OCI-M2 (cell line): ENCODE measurements around the gene ZPR1.
"Not testable (repeated sequence)": the region's sequence is repeated elsewhere in the genome, so short reads cannot be mapped to it uniquely, and the experiment has no call there.

Experiments used
- DNase-seq: peaks from one replicate; lab custom pipeline; 2025; ENCODE audit not compliant: unreplicated experiment; lab: John Stamatoyannopoulos, UW

ZPR1 gene

DNA sequence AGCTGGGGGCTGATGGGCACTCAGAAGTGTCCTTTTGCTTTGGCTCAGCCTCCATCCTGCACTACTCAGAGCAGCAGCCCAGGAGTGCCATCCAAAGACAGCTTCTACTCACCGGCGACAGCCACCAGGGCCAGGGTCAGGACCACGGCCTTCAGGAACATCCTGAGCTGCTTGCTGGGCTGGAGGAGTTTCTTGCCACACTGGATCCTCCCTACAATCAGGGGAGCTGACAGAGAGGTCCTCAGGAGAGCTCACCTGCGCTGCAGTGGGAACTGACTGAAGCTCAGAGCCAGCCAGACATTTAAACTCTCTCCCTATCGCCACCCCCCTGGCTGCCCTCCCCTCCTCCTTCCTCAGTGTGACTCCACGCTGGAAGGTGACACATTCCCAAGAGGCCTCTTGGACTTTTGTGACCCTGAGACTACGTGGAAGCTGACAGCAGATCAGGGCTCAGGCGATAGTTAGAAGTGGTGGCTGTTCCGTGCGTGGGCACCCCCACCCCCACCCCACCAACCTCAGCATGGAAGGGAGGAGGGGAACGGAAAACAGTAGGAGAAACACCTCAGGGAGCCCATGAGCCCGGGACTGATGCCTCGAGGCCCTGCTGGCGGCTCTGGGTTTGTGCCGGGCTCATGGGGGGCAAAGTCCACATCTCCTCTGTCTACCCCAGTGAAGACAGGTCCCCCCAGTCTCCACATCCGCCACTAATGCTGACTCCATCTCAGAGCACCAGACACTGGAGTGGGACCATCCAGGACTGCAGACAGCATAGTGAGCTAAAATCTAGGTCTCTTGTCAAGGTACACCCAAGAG lies 35.4 kb upstream of the ZPR1 start, which contains the start of gene APOA4:
TSS of gene APOA4 (minus strand) at position 274 of the 813 bp plus-strand sequence. CDS start at position 161, 113 bp downstream.
- DNase-seq = no peak

DNA sequence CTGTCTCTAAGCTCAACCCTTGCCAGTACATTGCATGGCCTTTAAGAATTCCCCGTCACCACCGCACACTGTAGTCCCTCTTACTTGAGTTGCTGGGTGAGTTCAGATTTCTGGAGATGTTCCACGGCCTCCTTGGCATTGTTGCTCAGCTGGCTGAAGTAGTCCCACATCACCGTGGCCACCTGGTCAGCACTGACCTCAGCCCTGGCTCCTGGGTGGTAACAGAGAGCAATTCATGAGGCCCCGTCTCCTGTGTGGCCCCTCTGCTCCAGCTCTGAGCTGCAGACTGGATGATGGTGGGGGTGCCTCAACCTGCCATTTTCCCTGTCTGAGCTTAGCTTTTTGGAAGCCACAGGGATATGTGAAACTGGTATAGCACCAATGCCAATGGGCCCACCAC lies 34.8 kb upstream of the ZPR1 start:
- DNase-seq = no peak

DNA sequence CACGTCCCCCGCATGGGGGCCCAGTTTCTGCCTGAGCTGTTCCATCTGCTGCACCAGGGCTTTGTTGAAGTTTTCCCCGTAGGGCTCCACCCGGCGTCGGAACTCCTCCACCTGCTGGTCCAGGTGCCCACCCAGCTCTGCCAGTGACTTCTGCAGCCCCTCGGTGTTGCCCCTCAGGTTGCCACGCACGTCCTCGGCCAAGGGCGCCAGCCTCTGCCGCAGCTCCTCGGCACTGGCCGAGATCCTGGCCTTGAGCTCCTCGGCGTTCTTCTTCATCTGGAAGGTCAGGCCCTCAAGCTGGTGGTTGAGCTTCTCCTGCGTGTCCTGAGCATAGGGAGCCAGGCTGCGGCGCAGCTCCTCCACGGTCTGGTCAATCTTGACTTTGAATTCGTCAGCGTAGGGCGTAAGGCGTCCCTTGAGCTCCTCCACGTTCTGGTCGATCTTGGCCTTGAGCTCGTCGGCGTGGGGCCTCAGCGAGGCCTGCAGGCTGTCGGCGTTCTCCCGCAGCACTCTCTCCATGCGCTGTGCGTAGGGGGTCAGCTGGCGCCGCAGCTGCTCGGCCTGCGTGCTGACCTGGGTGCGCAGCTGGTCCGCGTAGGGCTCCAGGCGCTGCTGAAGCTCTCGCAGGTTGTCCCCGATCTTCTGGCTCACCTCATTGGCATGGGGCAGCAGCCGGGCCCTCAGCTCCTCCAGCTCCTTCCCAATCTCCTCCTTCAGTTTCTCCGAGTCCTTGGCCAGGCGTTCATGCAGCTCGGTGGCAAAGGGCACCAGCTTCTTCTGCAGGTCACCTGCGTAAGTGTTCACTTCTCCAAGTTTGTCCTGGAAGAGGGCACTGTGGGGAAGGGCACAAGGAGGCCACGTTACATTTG lies 33.5 kb upstream of the ZPR1 start:
- no peak for DNase-seq

DNA sequence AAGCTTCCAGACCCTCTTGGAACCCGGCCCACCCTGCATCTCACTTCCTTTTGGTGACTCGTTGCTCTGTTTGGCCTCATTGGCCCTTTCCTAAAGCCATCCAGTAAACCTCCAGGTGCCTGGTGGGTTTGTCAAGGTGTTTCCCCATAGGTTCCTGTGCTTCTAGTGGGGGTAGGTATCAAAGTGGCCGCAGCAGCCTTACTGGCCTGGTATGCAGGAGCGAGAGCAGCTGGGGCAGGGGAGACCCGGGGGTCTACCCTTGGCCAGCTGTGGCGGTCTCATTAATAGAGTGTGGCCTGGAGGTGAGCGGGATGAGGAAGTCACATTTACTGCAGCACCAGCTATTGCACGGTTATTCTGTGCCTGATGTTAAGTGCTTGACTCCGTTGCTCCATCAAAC lies 31.2 kb upstream of the ZPR1 start:
- no peak for DNase-seq

DNA sequence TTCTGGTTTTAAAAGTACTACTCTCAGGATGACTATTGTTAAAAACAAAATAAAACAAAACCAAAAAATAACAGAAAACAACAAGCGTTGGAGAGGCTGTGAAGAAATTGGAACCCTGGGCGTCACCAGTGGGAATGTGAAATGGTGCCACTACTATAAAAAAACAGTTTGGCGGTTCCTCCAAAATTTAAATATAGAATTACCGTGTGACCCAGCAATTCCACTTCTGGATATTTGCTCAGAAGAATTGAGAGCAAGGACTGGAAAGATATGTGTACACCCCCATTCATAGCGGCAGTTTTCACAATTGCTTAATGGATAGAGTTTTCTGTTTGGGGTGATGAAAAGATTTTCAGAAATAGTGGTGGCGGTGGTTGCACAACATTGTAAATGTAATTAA lies 26.7 kb upstream of the ZPR1 start:
- DNase-seq = no peak

DNA sequence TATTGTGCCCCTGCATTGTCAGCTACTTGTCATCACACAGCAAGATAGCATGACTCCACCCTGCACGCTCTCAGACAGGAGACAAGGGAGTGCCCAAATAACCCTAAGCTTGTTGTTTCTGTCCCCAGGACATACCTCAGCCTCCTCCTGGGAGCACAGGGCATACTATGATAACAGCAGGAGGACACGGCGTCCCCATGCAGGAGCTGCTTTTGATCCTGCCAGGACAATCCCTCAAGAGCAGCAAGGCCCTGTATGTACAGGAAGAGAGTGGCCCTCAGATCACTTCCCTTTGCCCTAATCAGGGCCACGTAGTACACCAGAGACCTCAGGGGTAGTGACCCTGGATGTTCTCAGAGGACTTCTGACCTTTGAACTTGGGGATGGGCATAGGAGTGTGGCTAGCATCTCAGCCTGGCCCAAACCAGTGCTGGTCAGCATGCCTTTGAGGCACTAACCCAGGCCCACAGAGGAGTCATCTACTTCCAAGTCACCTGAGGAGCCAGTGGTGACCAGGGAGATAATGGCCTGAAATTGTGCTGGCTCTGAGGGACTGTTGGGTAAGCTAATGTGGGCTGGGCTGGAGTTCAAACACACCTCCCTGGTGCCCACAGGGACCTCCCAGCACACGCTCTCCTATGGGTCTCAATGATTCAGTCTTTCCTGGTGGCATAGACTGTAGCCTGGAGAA lies 26.1 kb upstream of the ZPR1 start:
- no peak for DNase-seq

DNA sequence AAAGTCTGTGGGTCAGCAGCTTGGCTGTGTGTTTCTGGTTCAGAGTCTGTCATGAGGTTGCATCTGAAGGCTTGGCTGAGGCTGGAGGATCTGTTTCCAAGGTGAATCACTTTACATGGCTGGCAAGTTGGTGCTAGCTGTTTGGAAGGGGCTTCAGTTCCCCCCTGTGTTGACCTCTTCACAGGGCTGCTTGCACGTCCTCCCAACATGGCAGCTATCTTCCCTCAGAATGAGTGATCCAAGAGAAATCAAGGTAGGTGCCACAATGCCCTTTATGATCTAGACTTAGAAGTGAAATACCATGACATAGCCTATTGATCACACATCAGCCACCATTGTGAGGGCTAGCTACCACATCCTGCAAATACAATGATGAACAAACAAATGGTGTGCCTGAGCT lies 25.3 kb upstream of the ZPR1 start:
- no peak for DNase-seq

DNA sequence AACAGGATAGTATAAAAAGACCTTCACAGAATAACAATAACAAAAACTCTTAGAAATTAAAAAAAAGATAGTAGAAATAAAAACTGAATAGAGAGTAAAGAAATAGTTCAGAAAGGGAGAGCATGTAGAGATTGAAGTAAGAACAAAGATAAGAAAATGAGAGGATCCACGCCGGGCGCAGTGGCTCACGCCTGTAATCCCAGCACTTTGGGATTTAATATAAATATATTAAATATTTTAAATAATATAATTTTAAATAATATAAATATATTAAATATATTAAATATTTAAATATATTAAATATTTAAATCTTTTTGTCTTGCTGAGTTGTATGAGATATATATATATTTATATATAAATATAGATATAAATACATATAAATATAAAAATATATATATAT lies 24.3 kb upstream of the ZPR1 start:
- DNase-seq = no peak

DNA sequence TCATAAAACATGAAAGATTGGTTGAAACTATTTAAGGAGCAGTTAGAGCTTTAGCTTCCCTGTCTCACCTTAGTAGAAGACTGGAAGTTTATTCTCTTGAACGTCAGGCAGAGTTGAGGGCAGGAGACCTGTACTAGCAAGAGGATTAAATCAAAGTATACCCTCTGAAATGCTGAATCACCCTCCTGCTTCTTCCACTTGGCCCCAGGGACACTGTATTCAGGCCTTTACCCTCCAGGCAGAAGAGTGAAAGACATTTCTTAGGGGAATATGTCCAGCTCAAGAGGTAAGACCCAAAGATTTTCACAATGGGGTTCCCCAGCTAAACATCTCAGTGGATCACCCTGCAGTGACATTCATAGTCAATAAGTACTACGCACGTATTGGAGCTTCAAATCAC lies 23.4 kb upstream of the ZPR1 start:
- DNase-seq = no peak

DNA sequence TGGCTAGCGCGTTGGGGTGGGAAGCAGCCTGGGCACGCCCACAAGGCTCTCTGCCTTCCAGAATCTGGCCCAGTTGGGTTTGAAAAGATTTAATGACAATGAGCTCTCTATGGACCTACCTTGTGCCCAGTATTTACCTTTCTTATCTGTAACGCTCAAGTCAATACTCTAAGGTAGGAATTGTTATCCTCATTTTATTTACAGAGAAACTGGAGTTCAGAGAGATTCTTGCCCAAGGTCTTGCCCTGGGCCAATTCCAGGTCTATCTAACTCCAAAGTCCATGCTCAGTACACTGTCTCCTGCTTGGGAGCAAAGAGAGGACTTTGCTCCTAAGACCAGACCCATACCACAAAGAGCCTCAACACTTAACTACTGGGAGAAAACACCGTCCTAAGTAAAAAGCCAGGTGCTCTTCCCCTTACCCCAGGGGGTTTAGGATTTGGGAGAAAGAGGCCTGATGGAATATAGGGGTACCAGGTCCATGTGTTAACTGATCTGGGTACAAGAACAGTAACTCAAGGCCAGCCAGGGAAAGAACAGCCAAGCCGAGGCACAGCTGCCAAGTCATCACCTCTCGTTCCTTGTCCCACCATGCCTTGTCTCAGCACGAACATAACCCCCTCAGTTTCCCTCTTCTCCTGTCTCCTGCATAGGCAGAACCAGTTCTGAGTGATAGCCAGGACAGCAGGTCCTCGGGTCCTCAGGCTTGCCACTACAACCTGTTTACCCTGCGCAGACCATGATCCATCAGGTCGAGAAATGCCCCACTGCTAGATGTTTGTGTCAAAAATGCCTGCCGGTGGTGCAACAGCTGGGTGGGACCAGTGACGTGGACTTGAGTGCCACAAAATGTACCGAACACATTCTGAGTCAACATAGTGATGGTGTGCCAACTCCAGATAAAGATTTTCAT lies 20.7 kb upstream of the ZPR1 start:
- no peak for DNase-seq

DNA sequence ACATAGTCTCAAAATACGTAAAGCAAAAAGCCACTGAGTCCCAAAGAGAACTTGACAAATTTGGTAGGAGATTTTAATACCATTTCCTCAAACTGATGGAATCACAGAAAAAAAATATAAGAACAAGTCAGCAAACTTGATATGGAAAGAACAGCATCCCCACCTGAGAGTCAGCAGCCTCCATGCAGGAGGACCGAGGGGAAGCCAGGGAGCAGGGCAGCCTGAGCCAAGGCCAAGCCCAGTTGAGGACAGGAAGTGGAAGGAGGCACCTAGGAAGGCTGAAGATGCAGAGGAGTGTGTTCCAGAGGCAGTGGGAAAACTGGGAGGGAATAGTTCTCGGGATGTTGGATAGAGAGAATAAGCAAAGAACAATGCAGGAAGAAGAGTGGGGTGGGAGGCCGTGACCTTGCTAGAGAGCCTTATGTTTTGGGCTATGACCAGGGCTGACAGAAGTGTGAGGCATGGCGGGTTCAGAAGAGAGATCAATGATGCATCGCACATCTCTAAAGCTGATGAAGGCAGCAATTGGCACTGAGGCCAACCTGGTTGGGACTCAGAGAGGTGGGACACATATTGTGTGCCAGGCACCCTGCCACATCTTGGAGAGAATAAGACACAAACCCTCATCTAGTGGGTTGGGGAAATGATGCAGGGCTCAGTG lies 19.9 kb upstream of the ZPR1 start:
- DNase-seq = no peak

DNA sequence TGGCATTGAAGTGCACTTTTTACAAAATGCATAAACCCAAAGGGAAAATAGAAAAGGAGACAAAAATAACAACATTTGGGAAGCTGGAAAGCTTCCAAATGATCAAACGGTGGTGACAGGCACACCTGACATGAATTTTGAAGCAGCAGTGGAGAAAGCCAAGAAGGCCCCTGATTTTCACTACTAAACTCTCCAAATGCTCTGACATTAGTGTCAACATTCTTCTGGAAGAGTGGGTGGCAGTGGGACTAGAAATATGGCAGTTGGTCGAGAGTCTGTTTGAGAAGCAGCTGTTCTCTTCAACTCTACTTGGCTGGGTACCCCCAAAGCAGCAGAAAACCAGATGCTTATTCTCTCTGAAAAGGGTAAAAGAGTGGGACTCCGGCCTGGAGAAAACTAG lies 16.2 kb upstream of the ZPR1 start:
- DNase-seq = no peak

DNA sequence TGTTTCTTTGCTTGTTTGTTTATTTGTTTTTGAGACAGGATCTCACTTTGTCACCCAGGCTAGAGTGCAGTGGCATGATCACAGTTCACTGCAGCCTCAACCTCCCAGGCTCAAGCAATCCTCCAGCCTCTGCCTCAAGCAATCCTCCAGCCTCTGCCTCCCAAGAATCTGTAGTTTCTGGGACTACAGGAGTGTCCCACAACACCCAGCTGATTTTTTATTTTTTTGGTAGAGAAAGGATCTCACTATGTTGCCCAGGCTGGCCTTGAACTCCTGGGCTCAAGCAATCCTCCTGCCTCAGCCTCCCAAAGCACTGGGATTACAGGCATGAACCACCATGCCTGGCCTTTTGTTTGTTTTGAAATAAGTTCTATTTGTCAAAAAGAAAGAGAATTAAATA lies 13.8 kb upstream of the ZPR1 start:
- DNase-seq = not testable (repeated sequence)

DNA sequence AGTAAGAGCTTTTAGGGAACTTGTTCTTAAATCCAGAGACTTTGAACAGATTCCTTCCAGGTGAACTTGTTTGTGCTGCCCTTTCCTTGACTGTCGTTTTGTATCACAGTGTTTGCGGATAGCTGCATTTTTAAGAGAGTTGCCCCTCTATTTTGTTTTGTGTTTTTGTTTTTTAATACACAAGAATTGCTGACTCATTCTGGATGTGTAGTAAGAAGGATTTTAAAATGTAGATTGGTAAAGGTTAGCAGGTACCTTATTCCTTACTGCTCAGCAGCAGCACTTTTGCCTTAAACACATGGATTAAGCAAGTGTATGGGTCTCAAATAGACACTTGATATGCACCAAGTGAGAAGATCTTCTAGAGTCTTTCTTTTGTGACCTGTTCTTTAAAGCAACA lies 12.8 kb upstream of the ZPR1 start:
- DNase-seq = no peak

DNA sequence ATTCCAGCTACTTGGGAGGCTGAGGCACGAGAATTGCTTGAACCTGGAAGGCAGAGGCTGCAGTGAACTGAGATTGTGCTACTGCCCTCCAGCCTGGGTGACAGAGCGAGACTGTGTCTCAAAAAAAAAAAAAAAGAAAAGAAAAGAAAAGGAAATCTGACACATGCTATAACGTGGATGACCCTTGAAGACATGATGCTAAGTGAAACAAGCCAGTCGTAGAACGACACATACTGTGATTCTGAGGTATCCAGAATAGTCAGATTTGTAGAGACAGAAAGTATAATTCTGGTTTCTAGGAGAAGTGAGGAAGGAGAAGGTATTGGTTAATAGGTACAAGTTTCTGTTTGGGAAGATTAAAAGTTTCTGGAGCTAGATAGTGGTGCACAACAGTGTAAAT lies 10.5 kb upstream of the ZPR1 start:
- no peak for DNase-seq

DNA sequence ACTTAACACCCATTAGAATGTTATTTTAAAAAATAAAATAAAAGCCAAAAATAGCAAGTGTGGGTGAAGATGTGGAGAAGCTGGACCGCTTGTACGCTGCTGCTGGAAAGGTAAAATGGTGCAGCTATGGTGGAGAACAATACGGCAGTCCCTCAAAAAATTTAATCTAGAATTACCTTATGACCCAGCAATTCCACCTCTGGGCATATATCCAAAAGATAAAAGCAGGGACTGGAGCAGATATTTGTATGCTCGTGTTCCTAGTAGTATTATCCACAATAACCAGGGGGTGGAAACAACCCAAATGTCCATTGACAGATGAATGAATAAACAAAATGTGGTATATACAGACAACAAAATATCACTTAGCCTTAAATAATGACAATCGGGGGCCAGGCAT lies 10.0 kb upstream of the ZPR1 start:
- DNase-seq = no peak

DNA sequence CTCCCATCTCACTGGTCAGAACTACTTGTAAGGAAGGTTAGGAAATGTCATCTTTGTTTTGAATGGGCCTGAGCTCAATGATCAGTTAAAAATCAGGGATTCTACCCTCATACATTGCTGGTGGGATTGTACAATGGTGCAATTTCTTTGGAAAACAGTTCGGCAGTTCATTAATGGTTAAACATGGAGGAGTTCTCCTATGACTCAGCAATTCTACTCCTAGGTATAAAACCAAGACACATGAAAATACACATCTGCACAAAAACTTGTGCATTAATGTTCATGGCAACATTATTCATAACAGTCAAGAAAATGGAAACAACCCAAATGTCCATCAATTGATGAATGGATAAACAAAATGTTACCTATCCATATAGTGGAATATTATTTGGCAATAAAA lies 8.7 kb upstream of the ZPR1 start:
- no peak for DNase-seq

DNA sequence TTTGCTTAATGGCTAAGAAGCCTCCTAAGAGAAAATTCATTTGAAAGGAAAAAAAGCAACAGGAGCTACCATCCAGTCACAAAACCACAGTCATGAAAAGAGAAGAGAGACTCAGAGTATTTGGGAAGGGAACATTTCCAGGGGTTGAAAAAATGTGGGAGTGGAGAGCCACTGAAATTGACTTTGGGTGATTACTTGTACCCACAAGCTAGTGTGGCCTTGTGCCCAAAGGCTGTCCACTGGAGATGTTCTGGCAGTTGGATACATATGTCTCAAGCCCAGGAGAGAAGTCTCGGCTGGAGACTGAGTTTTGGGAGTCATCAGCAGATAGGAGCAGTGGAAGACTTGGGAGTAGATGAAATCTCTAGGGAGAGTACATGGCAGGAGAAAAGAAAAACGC lies 7.0 kb upstream of the ZPR1 start:
- DNase-seq = no peak

DNA sequence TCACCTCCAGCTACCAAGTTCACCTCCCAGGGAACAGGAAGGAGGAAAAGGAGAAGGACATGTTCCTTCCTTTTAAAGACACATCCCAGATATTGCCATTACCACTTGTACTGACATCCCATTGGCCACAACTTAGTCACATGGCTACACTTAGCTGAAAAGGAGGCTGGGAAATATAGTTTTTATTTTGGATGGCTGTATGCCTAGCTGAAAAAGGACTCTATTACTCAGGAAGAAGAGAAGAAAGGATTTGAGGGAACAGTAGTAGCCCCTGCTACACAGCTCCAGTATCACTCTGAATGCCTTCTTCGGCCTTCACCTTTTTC lies 5.9 kb upstream of the ZPR1 start:
- no peak for DNase-seq
